ENCODE measurements around the gene PLEKHM3. TPM values are rescaled to one million over a fixed set of nuclear protein-coding genes. Genes with fewer than 3 reads are reported as not detected.
"Not testable (repeated sequence)": the region's sequence is repeated elsewhere in the genome, so short reads cannot be mapped to it uniquely, and the experiment has no call there.

The PLEKHM3 gene
- total RNA-seq, 6 donors from 2014 or later = 16.4 to 56.3 (median 28.6) TPM

GRCh38 chr2:207913772-207914358 lies 111.5 kb downstream of the PLEKHM3 start:
- Histone ChIP-seq H3K4me3 (no peak overlapping the region), H3K4me1 (no peaks in the 10 kb centered on the region), H3K36me3 (no peaks in the 10 kb centered on the region), H3K27ac (no peak overlapping the region), H3K27me3 (no peaks in the 10 kb centered on the region), H3K9me3 (no peaks in the 10 kb centered on the region)
- no peak for TF ChIP-seq POLR2AphosphoS5 (IDR thresholded peaks at IDR 0.05)
- no peak for TF ChIP-seq CTCF (IDR thresholded peaks at IDR 0.05)
- TF ChIP-seq POLR2A (IDR thresholded peaks at IDR 0.05) = no peak
- TF ChIP-seq EP300 (IDR thresholded peaks at IDR 0.05) = no peak
- 91 to 96% methylated on average over 14 of the region's 14 CpGs for WGBS, 2 donors
- ATAC-seq (ENCODE audit: low FRiP score in 2 of 2) (no peak), DNase-seq (peak in 1 of 2 donors; percentile 55)

GRCh38 chr2:207911856-207912255 lies 113.5 kb downstream of the PLEKHM3 start:
- 79 to 95% methylated on average over 3 of the region's 3 CpGs for WGBS, 2 donors
- Histone ChIP-seq H3K4me3 (no peak overlapping the region), H3K9me3 (no peaks in the 10 kb centered on the region), H3K27ac (no peak overlapping the region), H3K36me3 (no peaks in the 10 kb centered on the region), H3K27me3 (no peaks in the 10 kb centered on the region), H3K4me1 (peaks cover 0 to 3% (median 0%) of the 10 kb centered on the region in 4 donors)
- TF ChIP-seq POLR2AphosphoS5 (IDR thresholded peaks at IDR 0.05) (no peak), POLR2A (IDR thresholded peaks at IDR 0.05) (no peak), EP300 (IDR thresholded peaks at IDR 0.05) (no peak), CTCF (IDR thresholded peaks at IDR 0.05) (no peak)
- no peak for DNase-seq
- no peak for ATAC-seq (ENCODE audit: low FRiP score in 2 of 2)

GRCh38 chr2:207911215-207911614 lies 114.1 kb downstream of the PLEKHM3 start:
- Histone ChIP-seq H3K4me1 (peaks cover 0 to 3% (median 0%) of the 10 kb centered on the region in 4 donors), H3K27me3 (no peaks in the 10 kb centered on the region), H3K9me3 (no peaks in the 10 kb centered on the region), H3K4me3 (no peak overlapping the region), H3K27ac (no peak overlapping the region), H3K36me3 (no peaks in the 10 kb centered on the region)
- no peak for DNase-seq
- ATAC-seq (ENCODE audit: low FRiP score in 2 of 2) = no peak
- 97 to 98% methylated on average over 1 of the region's 1 CpG for WGBS, 2 donors
- no peak for TF ChIP-seq POLR2A (IDR thresholded peaks at IDR 0.05)
- TF ChIP-seq EP300 (IDR thresholded peaks at IDR 0.05) = no peak
- no peak for TF ChIP-seq CTCF (IDR thresholded peaks at IDR 0.05)
- TF ChIP-seq POLR2AphosphoS5 (IDR thresholded peaks at IDR 0.05) = no peak

- peaks cover 0 to 10% (median 8%) of the 10 kb centered on the region in 4 donors for H3K4me1 ChIP-seq
- not testable (repeated sequence) for ATAC-seq (ENCODE audit: low FRiP score in 2 of 2); H3K27ac ChIP-seq
Observed at GRCh38 chr2:207906495-207906894, 118.8 kb downstream of the PLEKHM3 start.

GRCh38 chr2:207905546-207905945 lies 119.8 kb downstream of the PLEKHM3 start:
- Histone ChIP-seq H3K27me3 (no peaks in the 10 kb centered on the region), H3K4me3 (no peak overlapping the region), H3K36me3 (peaks cover 0 to 4% (median 2%) of the 10 kb centered on the region in 4 donors), H3K27ac (no peak overlapping the region), H3K9me3 (no peaks in the 10 kb centered on the region), H3K4me1 (peaks cover 0 to 10% (median 8%) of the 10 kb centered on the region in 4 donors)
- DNase-seq (no peak), ATAC-seq (ENCODE audit: low FRiP score in 2 of 2) (no peak)
- 65 to 80% methylated on average over 1 of the region's 1 CpG for WGBS, 2 donors
- TF ChIP-seq POLR2AphosphoS5 (IDR thresholded peaks at IDR 0.05) = no peak

More at GRCh38 chr2:207906495-207906894, 118.8 kb downstream of the PLEKHM3 start:
- WGBS, 2 donors = 95 to 96% methylated on average over 5 of the region's 5 CpGs
- H3K4me3 ChIP-seq, DNase-seq, H3K36me3 ChIP-seq, H3K9me3 ChIP-seq, H3K27me3 ChIP-seq: not testable (repeated sequence)

GRCh38 chr2:207903236-207903635 lies 122.1 kb downstream of the PLEKHM3 start:
- Histone ChIP-seq H3K36me3 (peaks cover 0 to 14% (median 3%) of the 10 kb centered on the region in 4 donors), H3K4me3 (no peak overlapping the region), H3K4me1 (peaks cover 0 to 10% (median 8%) of the 10 kb centered on the region in 4 donors), H3K27me3 (no peaks in the 10 kb centered on the region), H3K27ac (no peak overlapping the region), H3K9me3 (no peaks in the 10 kb centered on the region)
- 92 to 98% methylated on average over 3 of the region's 3 CpGs for WGBS, 2 donors
- ATAC-seq (ENCODE audit: low FRiP score in 2 of 2) (no peak), DNase-seq (no peak)
- TF ChIP-seq POLR2AphosphoS5 (IDR thresholded peaks at IDR 0.05) = no peak
- no peak for TF ChIP-seq CTCF (IDR thresholded peaks at IDR 0.05)
- TF ChIP-seq POLR2A (IDR thresholded peaks at IDR 0.05) = no peak
- no peak for TF ChIP-seq EP300 (IDR thresholded peaks at IDR 0.05)
